ENCODE data around the gene RRBP1. TPM values are rescaled to one million over a fixed set of nuclear protein-coding genes. Genes with fewer than 3 reads are reported as not detected.

Gene RRBP1
- total RNA-seq, 1 donor from 2014 or later: 170 TPM

DNA sequence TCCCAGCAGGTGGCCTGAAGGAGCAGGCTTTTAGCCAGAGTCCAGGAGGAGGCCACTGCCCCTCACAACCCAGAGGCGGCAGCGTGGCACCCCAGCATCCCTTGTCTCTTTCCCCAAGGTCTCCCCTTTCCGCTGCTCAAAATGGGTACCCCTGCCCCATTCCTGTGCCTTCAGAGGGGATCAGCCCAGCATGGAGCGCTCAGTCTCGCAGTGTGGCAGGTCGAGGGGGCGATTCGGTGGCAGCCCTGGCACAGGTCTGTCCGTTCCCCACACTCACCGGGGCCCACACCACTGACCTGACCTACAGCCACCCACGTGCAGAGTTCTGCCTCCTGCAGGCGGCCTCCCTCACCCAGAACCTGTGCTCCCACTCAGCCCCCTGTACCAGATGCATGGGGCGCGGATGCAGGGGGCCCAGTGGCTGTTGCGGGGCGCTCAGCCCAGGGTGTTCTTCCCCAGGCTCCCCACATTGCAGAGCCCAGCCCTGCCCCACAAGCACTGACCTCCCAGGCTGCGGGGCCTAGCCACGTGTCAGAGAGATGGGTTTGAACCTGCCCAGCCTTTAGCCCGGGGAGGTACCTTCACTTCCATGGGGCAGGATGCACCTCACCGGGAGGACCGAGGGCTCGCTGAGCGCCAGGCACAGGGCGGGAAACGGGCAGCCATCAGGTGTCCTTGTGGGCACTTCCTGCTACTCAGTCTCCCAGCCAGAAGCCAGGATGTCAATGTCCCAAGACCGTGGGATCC lies 70.3 kb downstream of the RRBP1 start:
- peak; percentile 87 for DNase-seq (ENCODE audit: low spot score)

- DNase-seq (ENCODE audit: low spot score): peak; percentile 85
These were observed 70.8 kb downstream of the RRBP1 start for GRCh38 chr20:17611290-17611539.

- peak; percentile 89 for DNase-seq (ENCODE audit: low spot score)
These were observed 71.3 kb downstream of the RRBP1 start for GRCh38 chr20:17610566-17611289.

GRCh38 chr20:17609811-17610377 lies 72.1 kb downstream of the RRBP1 start:
- no peak for DNase-seq (ENCODE audit: low spot score)

GRCh38 chr20:17608701-17609497 lies 73.1 kb downstream of the RRBP1 start:
- DNase-seq (ENCODE audit: low spot score): no peak

GRCh38 chr20:17606001-17606400 lies 76.0 kb downstream of the RRBP1 start:
- no peak for DNase-seq (ENCODE audit: low spot score)

- no peak for DNase-seq (ENCODE audit: low spot score)
These were observed 76.8 kb downstream of the RRBP1 start for GRCh38 chr20:17605131-17605660.

- DNase-seq (ENCODE audit: low spot score): no peak
These were observed 79.5 kb downstream of the RRBP1 start for GRCh38 chr20:17602493-17602892.

GRCh38 chr20:17601957-17602356 lies 80.1 kb downstream of the RRBP1 start:
- no peak for DNase-seq (ENCODE audit: low spot score)

DNA sequence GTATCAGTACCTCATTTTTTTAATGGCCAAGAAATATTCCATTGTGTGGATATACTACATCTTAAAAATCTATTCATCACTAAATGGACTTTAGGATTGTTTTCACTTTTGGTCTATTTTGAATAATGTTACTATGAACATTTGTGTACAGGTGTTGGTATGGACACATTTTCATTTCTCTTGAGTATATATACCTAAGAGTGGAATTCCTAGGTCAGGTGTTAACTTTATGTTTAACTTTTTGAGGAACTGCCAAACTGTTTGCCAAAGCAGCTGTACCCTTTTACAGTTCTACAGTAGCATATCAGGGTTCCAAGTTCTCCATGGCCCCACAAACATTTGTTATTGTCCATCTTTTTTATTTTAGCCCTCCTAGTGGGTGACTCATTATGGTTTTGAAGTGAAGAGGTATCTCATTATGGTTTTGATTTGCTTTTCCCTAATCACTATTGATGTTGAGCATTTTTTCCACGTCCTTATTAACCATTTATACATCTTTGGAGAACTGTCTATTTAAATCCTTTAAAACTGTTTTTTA lies 84.0 kb downstream of the RRBP1 start:
- DNase-seq (ENCODE audit: low spot score): no peak

DNA sequence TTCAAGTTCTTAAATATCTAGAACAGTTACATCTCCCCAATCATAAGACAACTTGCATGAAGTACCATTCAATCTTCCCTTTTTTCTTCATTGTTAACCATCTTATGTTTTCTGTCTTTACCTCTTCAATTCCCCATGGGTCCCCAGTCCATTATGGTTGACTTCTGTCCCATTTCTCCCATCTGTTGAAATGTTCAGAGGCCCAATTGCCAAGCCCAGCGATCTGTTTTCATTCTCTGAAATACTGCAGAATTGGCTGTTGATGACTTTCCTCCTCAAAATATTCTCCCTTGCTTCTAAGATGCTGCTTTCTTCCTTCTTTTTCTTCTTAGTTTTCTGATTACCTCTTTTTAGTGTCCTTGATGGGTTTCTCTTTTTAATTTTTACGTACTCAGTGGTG lies 86.2 kb downstream of the RRBP1 start:
- DNase-seq (ENCODE audit: low spot score): no peak

- no peak for DNase-seq (ENCODE audit: low spot score)
These were observed 87.6 kb downstream of the RRBP1 start for GRCh38 chr20:17594443-17594842.

- DNase-seq (ENCODE audit: low spot score): no peak
These were observed 88.1 kb downstream of the RRBP1 start for GRCh38 chr20:17593902-17594301.

GRCh38 chr20:17590245-17590644 lies 91.8 kb downstream of the RRBP1 start:
- no peak for DNase-seq (ENCODE audit: low spot score)

DNA sequence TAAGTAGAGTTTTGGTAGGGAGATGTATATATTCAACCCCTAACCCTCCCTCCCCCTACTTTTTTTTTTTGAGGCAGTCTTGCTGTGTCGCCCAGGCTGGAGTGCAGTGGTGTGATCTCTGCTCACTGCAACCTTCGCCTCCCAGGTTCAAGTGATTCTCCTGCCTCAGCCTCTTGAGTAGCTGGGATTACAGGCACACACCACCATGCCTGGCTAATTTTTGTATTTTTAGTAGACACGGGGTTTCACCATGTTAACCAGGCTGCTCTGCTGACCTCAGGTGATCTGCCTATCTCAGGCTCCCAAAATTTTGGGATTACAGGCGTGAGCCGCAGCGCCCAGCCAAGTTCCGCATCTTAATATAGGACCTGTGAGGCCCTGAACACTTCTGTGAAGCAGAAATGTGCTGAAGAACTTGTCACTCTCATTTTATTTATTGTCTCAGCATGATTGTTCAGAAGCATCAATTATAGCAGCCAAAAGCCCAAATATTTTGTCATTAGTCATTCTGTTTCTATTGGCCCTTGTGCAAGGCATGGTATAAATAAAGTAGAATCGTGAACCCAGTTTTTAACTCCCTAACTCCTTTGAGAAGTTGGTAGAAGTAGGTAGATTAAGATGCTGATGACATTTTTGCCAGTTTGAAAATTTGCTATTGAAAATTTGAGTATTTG lies 92.7 kb downstream of the RRBP1 start:
- no peak for DNase-seq (ENCODE audit: low spot score)

- no peak for DNase-seq (ENCODE audit: low spot score)
These were observed 94.2 kb downstream of the RRBP1 start for GRCh38 chr20:17587824-17588223.

- DNase-seq (ENCODE audit: low spot score): no peak
These were observed 94.9 kb downstream of the RRBP1 start for GRCh38 chr20:17587148-17587547.

DNA sequence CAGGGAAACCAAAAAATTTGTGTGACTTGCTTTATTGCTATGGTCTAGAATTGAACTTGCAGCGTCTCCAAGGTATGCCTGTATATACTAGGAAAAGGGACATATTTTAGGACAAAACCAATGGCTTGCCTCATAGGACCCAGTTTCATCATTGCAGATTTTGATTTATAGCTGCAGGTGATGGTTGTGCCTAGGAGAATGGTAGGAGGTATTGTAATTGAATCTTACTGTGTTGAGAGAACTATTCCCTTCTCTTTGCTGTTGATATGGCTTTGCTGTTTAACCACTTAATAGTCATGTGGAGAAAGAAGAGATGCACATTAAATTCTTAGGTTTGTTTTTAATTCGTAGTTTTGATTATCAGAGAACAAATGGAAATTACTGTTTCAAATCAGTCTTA lies 95.8 kb downstream of the RRBP1 start:
- no peak for DNase-seq (ENCODE audit: low spot score)

- DNase-seq (ENCODE audit: low spot score): no peak
These were observed 97.4 kb downstream of the RRBP1 start for GRCh38 chr20:17584689-17585088.

- DNase-seq (ENCODE audit: low spot score): no peak
These were observed 98.9 kb downstream of the RRBP1 start for GRCh38 chr20:17583126-17583525.

DNA sequence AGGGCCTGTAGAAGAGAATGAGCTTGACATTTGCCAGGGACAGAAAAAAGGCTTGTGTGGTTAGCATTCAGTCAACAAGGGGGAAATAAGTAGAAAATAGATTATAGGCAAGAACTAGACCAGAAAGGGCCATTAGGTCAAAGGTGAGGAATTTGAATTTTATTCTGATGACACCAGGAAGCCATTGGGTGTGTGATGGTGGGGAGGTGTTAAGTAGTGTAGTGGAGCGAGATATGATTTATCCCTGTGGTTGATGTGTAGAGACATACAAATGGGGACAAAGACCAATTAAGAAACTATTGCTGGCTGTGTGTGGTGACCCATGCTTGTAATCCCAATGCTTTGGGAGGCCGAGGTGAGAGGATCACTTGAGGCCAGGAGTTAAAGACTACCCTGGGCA lies 101.1 kb downstream of the RRBP1 start:
- no peak for DNase-seq (ENCODE audit: low spot score)
